HPDE6-E6E7 (cell line): Measurements from ENCODE around the gene DYTN.

Experiments used
- DNase-seq: peaks from one replicate; pipeline ENCODE4 v3.0.0; 2011; ENCODE audit warnings: missing footprints; ENCODE audit errors: extremely low spot score

Gene DYTN

GRCh38 chr2:206611736-206612135 lies 106.5 kb downstream of the DYTN start:
- peak; percentile 5 for DNase-seq

GRCh38 chr2:206611191-206611590 lies 107.0 kb downstream of the DYTN start:
- no peak for DNase-seq

GRCh38 chr2:206610451-206610850 lies 107.7 kb downstream of the DYTN start:
- no peak for DNase-seq

- DNase-seq, result no peak
Observed at GRCh38 chr2:206603243-206603642, 115.0 kb downstream of the DYTN start.
